ENCODE results near the gene SEMA3E.

The SEMA3E gene

GRCh38 chr7:83640731-83641537 lies 8.0 kb downstream of the SEMA3E start:
- no peak for DNase-seq

- DNase-seq, result no peak
These were observed 8.7 kb downstream of the SEMA3E start for GRCh38 chr7:83640240-83640639.

- DNase-seq, result no peak
These were observed 15.4 kb downstream of the SEMA3E start for GRCh38 chr7:83633516-83633915.

GRCh38 chr7:83629117-83629880 lies 19.6 kb downstream of the SEMA3E start:
- no peak for DNase-seq

- no peak for DNase-seq
These were observed 31.1 kb downstream of the SEMA3E start for GRCh38 chr7:83617858-83618257.

- DNase-seq, result no peak
These were observed 34.8 kb downstream of the SEMA3E start for GRCh38 chr7:83614112-83614511.

- no peak for DNase-seq
These were observed 35.7 kb downstream of the SEMA3E start for GRCh38 chr7:83613232-83613631.

GRCh38 chr7:83611776-83612175 lies 37.2 kb downstream of the SEMA3E start:
- no peak for DNase-seq

- DNase-seq, result no peak
These were observed 38.2 kb downstream of the SEMA3E start for GRCh38 chr7:83610649-83611304.

GRCh38 chr7:83608716-83609115 lies 40.2 kb downstream of the SEMA3E start:
- no peak for DNase-seq

- DNase-seq, result no peak
These were observed 45.3 kb downstream of the SEMA3E start for GRCh38 chr7:83603649-83604048.

GRCh38 chr7:83599131-83599530 lies 49.8 kb downstream of the SEMA3E start:
- no peak for DNase-seq

GRCh38 chr7:83593921-83594475 lies 54.9 kb downstream of the SEMA3E start:
- no peak for DNase-seq

- DNase-seq, result no peak
These were observed 60.2 kb downstream of the SEMA3E start for GRCh38 chr7:83588602-83589240.

GRCh38 chr7:83586281-83586680 lies 62.7 kb downstream of the SEMA3E start:
- no peak for DNase-seq

- no peak for DNase-seq
These were observed 67.1 kb downstream of the SEMA3E start for GRCh38 chr7:83581667-83582435.

- DNase-seq, result no peak
These were observed 69.2 kb downstream of the SEMA3E start for GRCh38 chr7:83579740-83580139.

GRCh38 chr7:83575436-83575835 lies 73.5 kb downstream of the SEMA3E start:
- DNase-seq, result no peak

- no peak for DNase-seq
These were observed 74.3 kb downstream of the SEMA3E start for GRCh38 chr7:83574616-83575015.

- no peak for DNase-seq
These were observed 86.0 kb downstream of the SEMA3E start for GRCh38 chr7:83562960-83563359.

- DNase-seq, result no peak
These were observed 86.7 kb downstream of the SEMA3E start for GRCh38 chr7:83562289-83562688.

GRCh38 chr7:83559887-83560286 lies 89.1 kb downstream of the SEMA3E start:
- no peak for DNase-seq
